HL-60 (cell line): Measurements from ENCODE around the gene C2CD4D.

Experiments used
- CTCF ChIP-seq: IDR thresholded peaks from one replicate; pipeline ENCODE4 v1.5.1; 2011; ENCODE audit warnings: low read length, control low read depth, inconsistent platforms; ENCODE audit not compliant: insufficient read depth
- GABPA ChIP-seq: IDR thresholded peaks from 2 replicates; pipeline ENCODE4 v1.6.1; 2012; ENCODE audit warnings: low read depth
- POLR2AphosphoS5 ChIP-seq: IDR thresholded peaks from 2 replicates; pipeline ENCODE4 v1.6.1; 2012; ENCODE audit warnings: low read depth
- REST ChIP-seq: IDR thresholded peaks from 2 replicates; pipeline ENCODE4 v1.6.1; 2012; ENCODE audit warnings: low read depth; ENCODE audit not compliant: insufficient replicate concordance

- TF ChIP-seq CTCF = no peak
- TF ChIP-seq REST = no peak
- no peak for TF ChIP-seq POLR2AphosphoS5
- TF ChIP-seq GABPA = no peak
Measured at GRCh38 chr1:151860504-151861187, 21.0 kb upstream of the C2CD4D start.
